Kidney epithelial cell (primary cell): Measurements from ENCODE around the gene CHL1. TPM values are rescaled to one million over a fixed set of nuclear protein-coding genes. Genes with fewer than 3 reads are reported as not detected.

Experiments used
- DNase-seq: peaks from one replicate; pipeline ENCODE4 v3.0.0-alpha.2; 2010; ENCODE audit warnings: low read depth
- H3K27me3 ChIP-seq: 2 replicates; pipeline ENCODE4 v1.6.0; 2011; ENCODE audit warnings: low read length; ENCODE audit not compliant: control insufficient read depth, insufficient read depth
- H3K36me3 ChIP-seq: 2 replicates; pipeline ENCODE4 v1.5.1; 2011; ENCODE audit warnings: low read length; ENCODE audit not compliant: control insufficient read depth, insufficient read depth
- H3K4me3 ChIP-seq: 2 replicates; pipeline ENCODE4 v1.5.1; 2011; ENCODE audit warnings: low read depth, mild to moderate bottlenecking, control low read depth, low read length
- total RNA-seq: library from RNA; depleted of rRNA; stranded (reverse); fragments of >200 nt; gene quantifications from 2 replicates; pipeline ENCODE4 v1.2.3, GENCODE V29; 2015
- TF ChIP-seq, protein P1 (sequence below): IDR thresholded peaks from 2 replicates; pipeline ENCODE4 v1.5.1; 2011; ENCODE audit warnings: mild to moderate bottlenecking, moderate library complexity, low read length, control low read depth, inconsistent platforms; ENCODE audit not compliant: insufficient read depth, poor library complexity, severe bottlenecking

The CHL1 gene
- total RNA-seq, 1 donor from 2014 or later = 0.33 TPM

DNA sequence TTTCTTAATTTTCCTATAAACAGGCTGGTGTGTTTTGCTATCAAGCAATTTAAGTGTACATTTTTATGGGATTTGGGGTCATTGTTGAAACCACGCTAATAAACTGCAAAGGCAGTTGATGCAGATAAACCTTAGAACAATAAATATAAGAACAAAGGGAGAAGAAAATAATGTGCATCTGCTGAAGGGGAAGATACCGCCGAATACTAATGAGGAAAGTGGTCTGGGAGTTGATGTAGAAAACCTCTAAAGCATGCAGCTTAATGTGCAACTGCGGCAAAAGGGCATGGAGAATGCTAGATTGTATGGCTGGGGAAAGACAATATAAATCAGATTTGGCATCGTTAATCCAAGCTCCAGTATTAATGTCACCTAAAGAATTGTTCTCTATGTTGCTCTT lies 29.8 kb upstream of the CHL1 start:
- Histone ChIP-seq H3K27me3 (no peaks in the 10 kb centered on the region), H3K36me3 (no peaks in the 10 kb centered on the region), H3K4me3 (no peak overlapping the region)
- TF ChIP-seq, protein P1, sequence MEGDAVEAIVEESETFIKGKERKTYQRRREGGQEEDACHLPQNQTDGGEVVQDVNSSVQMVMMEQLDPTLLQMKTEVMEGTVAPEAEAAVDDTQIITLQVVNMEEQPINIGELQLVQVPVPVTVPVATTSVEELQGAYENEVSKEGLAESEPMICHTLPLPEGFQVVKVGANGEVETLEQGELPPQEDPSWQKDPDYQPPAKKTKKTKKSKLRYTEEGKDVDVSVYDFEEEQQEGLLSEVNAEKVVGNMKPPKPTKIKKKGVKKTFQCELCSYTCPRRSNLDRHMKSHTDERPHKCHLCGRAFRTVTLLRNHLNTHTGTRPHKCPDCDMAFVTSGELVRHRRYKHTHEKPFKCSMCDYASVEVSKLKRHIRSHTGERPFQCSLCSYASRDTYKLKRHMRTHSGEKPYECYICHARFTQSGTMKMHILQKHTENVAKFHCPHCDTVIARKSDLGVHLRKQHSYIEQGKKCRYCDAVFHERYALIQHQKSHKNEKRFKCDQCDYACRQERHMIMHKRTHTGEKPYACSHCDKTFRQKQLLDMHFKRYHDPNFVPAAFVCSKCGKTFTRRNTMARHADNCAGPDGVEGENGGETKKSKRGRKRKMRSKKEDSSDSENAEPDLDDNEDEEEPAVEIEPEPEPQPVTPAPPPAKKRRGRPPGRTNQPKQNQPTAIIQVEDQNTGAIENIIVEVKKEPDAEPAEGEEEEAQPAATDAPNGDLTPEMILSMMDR = no peak
- no peak for DNase-seq

DNA sequence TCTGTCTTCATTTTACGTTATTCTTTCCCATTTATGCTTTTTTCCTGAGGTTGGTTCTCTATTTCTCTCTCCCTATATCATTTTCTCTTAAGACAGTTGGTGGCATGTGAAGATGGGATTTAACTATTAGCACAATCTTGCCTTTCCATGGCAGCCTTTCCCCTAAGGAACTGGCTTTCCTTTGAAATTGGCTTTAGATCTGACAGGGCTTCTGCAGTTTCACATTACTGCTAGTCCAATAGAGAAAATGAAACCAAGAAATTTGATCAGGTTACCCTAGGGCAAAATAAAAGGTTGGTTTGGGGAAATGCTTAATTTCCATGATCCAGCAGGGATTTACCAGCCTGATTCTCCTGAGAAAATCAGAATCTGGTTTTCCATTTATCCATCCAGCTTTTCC lies 22.7 kb upstream of the CHL1 start:
- H3K27me3 ChIP-seq = no peaks in the 10 kb centered on the region
- TF ChIP-seq, protein P1 = no peak
- no peak for DNase-seq
- no peak overlapping the region for H3K4me3 ChIP-seq
- H3K36me3 ChIP-seq = no peaks in the 10 kb centered on the region

DNA sequence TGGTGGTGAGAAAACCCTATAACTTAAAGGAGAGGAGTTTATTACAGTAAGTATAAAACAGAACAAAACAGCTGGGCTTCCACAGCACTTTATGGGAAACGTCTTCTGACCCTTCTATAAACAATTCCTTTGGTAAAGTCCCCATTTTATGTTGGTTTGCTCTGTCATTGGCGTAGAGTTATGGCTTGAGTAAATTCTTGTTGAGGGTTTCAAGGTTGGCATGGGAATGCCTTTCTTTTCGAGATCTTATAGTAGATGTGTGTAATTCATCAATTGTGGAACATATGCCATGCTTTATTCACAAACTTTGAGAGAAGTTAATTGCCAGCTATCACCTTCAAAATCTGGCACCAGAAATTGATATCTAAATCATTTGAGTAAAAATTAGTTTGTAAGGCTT lies 11.6 kb upstream of the CHL1 start:
- H3K27me3 ChIP-seq = no peaks in the 10 kb centered on the region
- TF ChIP-seq, protein P1 = no peak
- no peak overlapping the region for H3K4me3 ChIP-seq
- H3K36me3 ChIP-seq = no peaks in the 10 kb centered on the region
- DNase-seq = no peak

DNA sequence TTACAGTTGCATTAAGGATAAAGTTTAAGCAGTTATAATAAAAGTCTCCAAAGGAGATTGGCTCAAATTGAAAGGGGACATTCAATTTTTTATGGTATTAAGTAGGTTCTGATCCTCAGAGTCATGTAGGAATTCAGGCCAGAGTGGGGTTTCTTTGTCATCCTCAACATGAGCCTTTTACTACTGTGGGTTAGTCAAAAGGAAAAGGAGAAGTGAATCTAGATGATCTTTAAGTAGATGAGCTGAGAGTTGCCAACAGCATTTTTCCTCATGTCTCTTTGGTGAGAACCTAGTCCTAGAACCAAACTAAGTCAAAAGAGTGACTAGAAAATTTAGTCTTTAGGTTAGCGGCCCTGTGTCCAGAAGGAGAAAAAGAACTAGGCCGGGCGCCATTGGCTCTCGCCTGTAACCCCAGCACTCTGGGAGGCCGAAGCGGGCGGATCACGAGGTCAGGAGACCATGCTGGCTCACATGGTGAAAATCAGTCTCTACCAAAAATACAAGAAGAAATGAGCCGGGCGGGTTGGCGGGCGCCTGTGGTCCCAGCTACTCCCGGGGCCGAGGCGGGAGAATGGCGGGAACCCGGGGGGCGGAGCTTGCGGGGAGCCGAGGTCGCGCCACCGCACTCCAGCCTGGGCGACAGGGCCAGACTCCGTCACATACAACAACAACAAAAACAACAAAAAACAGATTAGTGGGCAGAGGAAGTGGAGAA lies 4.2 kb upstream of the CHL1 start:
- TF ChIP-seq, protein P1 = no peak
- no peak for DNase-seq
- Histone ChIP-seq H3K4me3 (no peak overlapping the region), H3K27me3 (peaks cover 21% of the 10 kb centered on the region), H3K36me3 (no peaks in the 10 kb centered on the region)

DNA sequence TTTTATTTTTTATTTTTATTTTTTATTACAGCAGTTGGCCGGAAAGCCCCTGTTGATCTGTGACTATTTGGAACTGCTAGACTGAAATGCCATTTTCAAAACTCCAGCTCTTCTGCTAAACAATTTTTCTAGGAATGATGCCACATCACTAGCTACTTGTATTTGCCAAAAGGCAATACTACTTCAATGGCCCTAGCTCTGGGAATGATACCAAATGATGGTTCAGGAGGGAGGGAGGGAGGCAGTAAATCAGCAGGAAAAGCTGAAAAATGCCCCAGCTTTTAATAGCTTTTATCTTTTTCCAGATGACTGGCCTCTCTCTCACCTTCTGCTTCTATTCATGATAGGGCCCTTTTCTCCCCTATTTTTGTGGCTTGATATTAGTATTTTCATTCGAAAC lies 2.6 kb upstream of the CHL1 start:
- no peaks in the 10 kb centered on the region for H3K36me3 ChIP-seq
- peaks cover 32% of the 10 kb centered on the region for H3K27me3 ChIP-seq
- no peak for DNase-seq
- TF ChIP-seq, protein P1 = no peak
- no peak overlapping the region for H3K4me3 ChIP-seq

DNA sequence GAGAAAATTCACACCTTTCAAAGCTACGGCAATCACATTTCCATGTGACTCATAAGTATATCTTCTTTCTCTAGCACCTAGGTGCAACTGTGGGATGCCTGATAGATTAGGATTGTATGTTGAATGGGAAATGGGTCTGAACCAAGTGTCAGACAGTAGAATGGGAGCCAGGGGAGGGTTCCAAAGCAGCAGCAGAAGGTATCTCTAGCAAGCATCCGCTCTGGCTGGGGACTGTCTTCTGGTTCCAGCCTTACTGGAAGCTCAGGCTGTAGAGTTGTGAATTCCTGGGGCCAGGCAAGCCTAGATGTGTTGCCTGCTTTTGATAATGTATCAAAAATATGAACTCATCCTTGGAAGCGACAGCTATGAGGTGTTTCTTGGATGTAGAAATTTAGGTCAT lies 2.1 kb upstream of the CHL1 start:
- TF ChIP-seq, protein P1 = no peak
- H3K27me3 ChIP-seq = peaks cover 33% of the 10 kb centered on the region

More for the DNA sequence above, 2.1 kb upstream of the CHL1 start:
- Histone ChIP-seq H3K4me3 (no peak overlapping the region), H3K36me3 (no peaks in the 10 kb centered on the region)
- no peak for DNase-seq
